GM13976 (cell line): Measurements from ENCODE around the gene OSBPL6.

Source experiments
- DNase-seq: peaks from one replicate; pipeline ENCODE4 v3.0.0; 2012; ENCODE audit warnings: low spot score
- CTCF ChIP-seq: IDR thresholded peaks from 2 replicates; pipeline ENCODE4 v1.5.1; 2012; ENCODE audit warnings: borderline replicate concordance, mild to moderate bottlenecking; ENCODE audit not compliant: insufficient read depth; ENCODE audit errors: extremely low read depth, missing control alignments, control extremely low read depth
- in situ Hi-C: fragments of 300-500 bp; cut with MboI; formaldehyde crosslinking; loops from one replicate; pipeline ENCODE4 v1.12.0; 2022; ENCODE audit warnings: low sequenced_read_pairs, mixed read lengths, inconsistent platforms; ENCODE audit not compliant: unreplicated experiment

Gene OSBPL6

GRCh38 chr2:178205853-178206521 lies 11.7 kb downstream of the OSBPL6 start:
- no peak for TF ChIP-seq CTCF
- DNase-seq: no peak
- in situ Hi-C loops: no loop called here

DNA sequence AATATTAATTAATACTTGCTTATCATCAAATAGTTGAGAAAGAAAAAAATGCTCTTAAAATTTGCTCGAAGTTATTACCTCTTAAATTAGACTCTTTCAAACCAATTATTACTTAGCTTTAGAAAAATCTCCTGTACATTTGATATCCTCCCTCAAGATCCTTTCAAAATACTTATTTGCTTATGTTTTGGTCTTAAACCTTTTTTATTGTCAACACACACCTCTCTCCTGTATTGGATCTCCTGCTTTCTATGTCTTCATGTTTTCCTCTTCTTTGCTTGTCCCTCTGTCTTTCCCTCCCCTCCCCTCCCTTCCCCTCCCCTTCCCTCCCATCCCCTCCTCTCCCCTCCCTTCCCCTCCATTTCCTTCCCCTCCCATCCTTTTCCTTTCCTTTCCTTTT lies 14.0 kb downstream of the OSBPL6 start:
- DNase-seq: no peak
- TF ChIP-seq CTCF: no peak
- in situ Hi-C loops: no loop called here

DNA sequence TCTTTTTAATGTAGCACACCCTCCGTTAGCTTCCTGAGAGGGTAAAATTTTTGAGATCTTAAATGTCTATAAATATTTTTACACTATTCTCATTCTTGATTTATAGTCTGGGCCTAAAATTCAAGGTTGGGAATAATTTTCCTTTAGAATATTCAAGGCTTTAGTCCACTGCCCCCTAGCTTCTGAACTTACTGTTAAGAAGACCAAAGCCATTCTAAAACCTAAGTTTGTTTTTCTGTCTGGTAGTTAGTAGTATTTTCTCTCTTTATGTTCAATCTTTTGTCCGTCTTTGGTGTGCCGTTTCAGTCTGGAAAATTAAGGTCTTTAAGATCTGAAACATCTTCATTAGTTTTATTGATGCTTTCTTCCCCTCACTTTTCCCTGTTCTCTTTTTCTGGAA lies 14.5 kb downstream of the OSBPL6 start:
- no peak for TF ChIP-seq CTCF
- in situ Hi-C loops: no loop called here
- no peak for DNase-seq

GRCh38 chr2:178211460-178211859 lies 17.1 kb downstream of the OSBPL6 start:
- in situ Hi-C loops: no loop called here
- TF ChIP-seq CTCF: no peak
- DNase-seq: no peak

DNA sequence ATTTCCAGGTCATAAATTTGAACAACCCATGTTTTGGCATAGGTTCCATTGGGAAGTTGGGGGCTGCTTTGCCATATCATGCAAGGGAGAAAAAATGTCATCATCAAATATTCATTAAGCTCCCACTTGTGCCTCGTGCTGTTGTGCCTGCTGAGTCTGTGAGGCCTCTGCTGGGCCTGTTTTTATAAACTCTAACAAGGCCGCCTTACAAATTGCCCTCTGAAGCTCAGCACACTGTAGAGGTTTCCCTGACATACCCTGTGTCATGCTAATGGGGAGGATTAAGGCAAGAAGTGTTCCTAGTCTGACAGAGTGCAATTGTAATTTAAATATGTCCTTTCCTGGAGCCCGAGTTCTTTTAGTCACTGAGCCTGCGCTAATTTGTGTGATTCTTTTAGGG lies 17.6 kb downstream of the OSBPL6 start:
- no peak for TF ChIP-seq CTCF
- in situ Hi-C loops: no loop called here
- DNase-seq: no peak

GRCh38 chr2:178213991-178214390 lies 19.7 kb downstream of the OSBPL6 start:
- TF ChIP-seq CTCF: no peak
- in situ Hi-C loops: no loop called here
- no peak for DNase-seq
